Measurements from ENCODE around the gene ANGPTL7.

ANGPTL7 gene

DNA sequence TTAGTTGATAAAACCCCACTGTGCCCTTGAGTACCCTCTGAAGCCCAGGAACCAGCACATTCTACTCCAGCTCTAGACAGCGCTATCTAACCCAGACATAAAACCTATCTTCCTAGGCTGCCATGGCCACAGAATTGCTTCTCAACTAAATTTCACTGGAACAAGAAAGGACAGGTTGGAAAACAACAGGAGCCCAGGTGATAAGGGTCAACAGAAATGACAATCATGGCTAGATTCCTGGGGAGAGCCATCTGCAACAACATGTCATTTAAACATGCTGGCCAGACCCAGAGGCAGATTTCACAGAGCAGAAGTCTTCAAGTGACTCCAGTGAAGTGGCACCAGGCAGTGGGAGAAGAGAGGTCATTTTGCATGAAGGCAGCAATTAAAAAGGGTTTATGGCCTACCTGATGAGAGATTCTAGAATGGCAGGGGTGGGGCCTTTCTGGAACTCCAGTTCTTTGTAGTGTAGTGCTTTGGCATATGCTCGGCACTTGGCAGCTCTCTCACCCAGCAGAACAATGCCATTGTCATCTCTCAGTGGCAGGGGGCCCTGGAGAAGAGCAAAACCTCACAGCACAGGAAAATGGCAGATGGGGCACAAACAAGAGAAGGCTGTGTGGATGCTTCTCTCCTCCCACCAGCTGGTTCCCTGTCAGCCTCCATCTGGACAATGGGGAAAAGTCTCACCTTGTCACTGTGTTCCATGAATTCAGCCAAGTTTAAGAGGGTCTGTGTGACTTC lies 9.9 kb downstream of the ANGPTL7 start:
- no peak overlapping the region for H3K4me3 Mint-ChIP-seq
- no peaks in the 10 kb centered on the region for H3K4me1 Mint-ChIP-seq
- peaks cover 53% of the 10 kb centered on the region for H3K36me3 Mint-ChIP-seq (ENCODE audit: low read depth)
- no peaks in the 10 kb centered on the region for H3K9me3 Mint-ChIP-seq
- H3K27ac Mint-ChIP-seq: no peak overlapping the region
- H3K27me3 Mint-ChIP-seq (ENCODE audit: low read depth): no peaks in the 10 kb centered on the region
- TF ChIP-seq, protein P1, sequence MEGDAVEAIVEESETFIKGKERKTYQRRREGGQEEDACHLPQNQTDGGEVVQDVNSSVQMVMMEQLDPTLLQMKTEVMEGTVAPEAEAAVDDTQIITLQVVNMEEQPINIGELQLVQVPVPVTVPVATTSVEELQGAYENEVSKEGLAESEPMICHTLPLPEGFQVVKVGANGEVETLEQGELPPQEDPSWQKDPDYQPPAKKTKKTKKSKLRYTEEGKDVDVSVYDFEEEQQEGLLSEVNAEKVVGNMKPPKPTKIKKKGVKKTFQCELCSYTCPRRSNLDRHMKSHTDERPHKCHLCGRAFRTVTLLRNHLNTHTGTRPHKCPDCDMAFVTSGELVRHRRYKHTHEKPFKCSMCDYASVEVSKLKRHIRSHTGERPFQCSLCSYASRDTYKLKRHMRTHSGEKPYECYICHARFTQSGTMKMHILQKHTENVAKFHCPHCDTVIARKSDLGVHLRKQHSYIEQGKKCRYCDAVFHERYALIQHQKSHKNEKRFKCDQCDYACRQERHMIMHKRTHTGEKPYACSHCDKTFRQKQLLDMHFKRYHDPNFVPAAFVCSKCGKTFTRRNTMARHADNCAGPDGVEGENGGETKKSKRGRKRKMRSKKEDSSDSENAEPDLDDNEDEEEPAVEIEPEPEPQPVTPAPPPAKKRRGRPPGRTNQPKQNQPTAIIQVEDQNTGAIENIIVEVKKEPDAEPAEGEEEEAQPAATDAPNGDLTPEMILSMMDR (IDR thresholded peaks at IDR 0.05; ENCODE audit: unreplicated experiment in 3 of 3): no peak

DNA sequence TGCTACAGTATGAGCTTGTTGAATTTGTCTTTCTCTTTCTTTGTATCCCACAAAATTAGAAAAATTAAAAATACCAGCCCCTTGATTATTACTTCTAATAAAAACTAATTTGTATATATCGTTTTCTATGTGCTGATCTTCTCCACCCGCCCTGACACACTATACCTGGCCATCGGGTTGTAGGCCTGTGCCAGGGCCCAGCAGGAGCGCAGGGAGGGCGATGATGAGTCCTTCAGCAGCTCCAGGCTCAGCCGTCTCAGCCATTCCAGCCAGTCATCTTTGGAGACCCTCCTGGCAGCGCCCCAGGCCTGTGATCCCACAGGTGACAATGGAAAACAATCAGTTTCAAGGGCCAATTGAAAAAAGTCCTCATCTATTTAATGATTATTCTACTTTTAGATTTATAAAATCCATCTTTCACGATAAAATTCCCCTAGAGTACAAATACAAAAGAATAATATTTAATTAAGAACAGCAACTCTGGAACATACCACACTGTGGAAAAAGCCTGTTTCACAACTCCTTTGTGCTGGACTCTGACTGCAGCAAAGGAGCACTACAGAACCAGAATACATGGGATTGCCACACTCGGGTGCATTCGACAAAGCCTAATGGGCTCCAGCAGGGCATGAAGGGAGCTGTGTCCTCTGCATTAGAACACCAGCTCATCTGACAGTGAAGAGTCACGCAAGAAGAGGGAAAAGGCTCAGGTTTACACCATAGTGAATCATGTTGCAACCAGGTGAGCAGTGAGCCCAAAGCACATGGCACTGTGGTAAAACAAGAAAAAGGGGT lies 15.4 kb downstream of the ANGPTL7 start:
- no peaks in the 10 kb centered on the region for H3K27me3 Mint-ChIP-seq (ENCODE audit: low read depth)
- H3K4me1 Mint-ChIP-seq: no peaks in the 10 kb centered on the region
- H3K4me3 Mint-ChIP-seq: no peak overlapping the region
- TF ChIP-seq, protein P1 (IDR thresholded peaks at IDR 0.05; ENCODE audit: unreplicated experiment in 3 of 3): no peak
- peaks cover 36% of the 10 kb centered on the region for H3K36me3 Mint-ChIP-seq (ENCODE audit: low read depth)
- H3K27ac Mint-ChIP-seq: no peak overlapping the region
- H3K9me3 Mint-ChIP-seq: no peaks in the 10 kb centered on the region

DNA sequence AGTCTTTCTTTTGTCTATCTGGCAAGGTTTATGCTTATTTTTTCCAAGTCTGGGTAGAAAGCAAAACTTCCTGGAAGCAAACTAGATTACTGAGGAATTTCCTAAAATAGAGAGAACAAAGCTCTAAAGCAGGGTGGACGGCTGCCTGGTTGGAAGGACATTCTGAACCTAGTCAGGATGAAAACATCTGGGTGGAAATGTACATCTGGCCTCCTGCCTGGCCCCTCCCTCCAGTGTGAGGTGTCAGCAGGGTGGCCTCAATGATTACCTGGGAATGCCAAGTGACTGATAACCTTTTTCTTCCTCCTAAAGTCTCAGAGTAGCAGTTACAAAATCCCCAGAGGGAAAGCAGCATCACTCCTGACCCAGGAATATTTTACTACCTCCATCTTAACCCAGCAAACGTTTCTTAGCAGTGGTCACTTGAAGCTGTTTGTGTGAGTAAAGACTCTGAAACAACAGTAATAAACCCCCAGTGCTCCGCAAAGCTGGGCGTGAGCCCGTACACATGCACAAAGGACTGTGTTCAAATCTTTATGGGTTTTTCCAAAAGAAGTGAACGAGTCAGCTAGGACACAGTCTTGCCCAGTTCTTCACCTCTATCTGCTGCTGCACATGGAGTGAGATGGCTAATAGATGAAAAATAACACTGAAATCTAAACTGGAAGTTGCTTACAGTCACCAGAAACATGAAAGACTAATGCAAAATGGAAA lies 18.9 kb downstream of the ANGPTL7 start:
- no peak overlapping the region for H3K27ac Mint-ChIP-seq
- TF ChIP-seq, protein P1 (IDR thresholded peaks at IDR 0.05; ENCODE audit: unreplicated experiment in 3 of 3): no peak
- H3K36me3 Mint-ChIP-seq (ENCODE audit: low read depth): peaks cover 56% of the 10 kb centered on the region
- no peaks in the 10 kb centered on the region for H3K4me1 Mint-ChIP-seq
- no peaks in the 10 kb centered on the region for H3K27me3 Mint-ChIP-seq (ENCODE audit: low read depth)
- H3K4me3 Mint-ChIP-seq: no peak overlapping the region
- H3K9me3 Mint-ChIP-seq: no peaks in the 10 kb centered on the region

DNA sequence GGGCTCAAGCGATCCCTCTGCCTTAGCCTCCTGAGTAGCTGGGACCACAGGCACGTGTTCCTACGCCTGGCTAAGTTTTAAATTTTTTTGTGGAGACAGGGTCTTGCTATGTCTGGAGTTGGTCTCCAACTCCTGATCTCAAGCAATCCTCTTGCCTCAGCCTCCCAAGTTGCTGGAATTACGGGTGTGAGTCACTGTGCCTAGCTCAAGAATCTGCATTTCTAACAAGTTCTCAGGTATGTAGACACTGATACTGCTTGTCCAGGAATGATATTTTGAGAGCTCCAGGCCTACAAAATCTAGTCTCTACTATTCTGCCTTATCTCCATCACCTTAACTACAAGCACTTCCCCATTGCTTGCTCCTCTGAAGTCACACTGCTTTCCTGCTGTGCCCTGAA lies 22.3 kb downstream of the ANGPTL7 start:
- no peaks in the 10 kb centered on the region for H3K9me3 Mint-ChIP-seq
- H3K36me3 Mint-ChIP-seq (ENCODE audit: low read depth): peaks cover 65% of the 10 kb centered on the region

DNA sequence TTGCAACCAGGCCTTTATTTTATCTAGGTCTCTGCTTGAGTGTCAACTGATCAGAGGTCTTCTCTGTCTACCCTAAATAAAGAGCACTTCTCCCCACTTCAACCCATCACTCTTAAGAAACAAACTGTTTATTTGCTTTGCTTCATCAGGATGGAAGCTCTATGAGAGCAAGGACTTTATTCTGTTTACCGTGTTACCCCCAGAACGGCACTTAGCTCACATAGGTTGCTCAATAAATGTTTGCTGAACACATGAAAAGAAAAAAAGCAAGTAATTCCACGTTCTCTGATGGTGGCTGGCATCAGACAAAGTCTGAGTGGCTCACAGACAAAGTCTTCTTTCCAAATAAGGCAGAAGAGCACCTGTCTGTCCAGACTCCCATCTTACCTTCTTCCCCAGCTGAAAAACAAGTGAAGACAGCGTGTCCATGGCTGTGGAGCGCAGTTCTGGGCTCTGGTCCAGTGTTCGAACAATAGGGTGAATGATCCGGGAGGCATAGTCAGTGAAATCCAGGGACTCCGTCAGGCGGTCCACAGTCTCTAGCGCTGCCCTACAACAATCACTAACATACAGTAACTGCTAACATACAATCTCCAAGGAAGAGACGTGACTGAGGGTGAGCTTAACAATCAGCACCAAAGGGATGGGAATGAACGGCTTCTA lies 22.9 kb downstream of the ANGPTL7 start:
- Mint-ChIP-seq H3K4me3 (no peak overlapping the region), H3K4me1 (no peaks in the 10 kb centered on the region)

More for the DNA sequence above, 22.3 kb downstream of the ANGPTL7 start:
- Mint-ChIP-seq H3K27ac (no peak overlapping the region), H3K4me3 (no peak overlapping the region), H3K27me3 (ENCODE audit: low read depth) (no peaks in the 10 kb centered on the region), H3K4me1 (no peaks in the 10 kb centered on the region)
- TF ChIP-seq, protein P1 (IDR thresholded peaks at IDR 0.05; ENCODE audit: unreplicated experiment in 3 of 3): no peak

More for the DNA sequence above, 22.9 kb downstream of the ANGPTL7 start:
- no peaks in the 10 kb centered on the region for H3K27me3 Mint-ChIP-seq (ENCODE audit: low read depth)
- TF ChIP-seq, protein P1 (IDR thresholded peaks at IDR 0.05; ENCODE audit: unreplicated experiment in 3 of 3): no peak
- no peak overlapping the region for H3K27ac Mint-ChIP-seq
- no peaks in the 10 kb centered on the region for H3K9me3 Mint-ChIP-seq
- peaks cover 65% of the 10 kb centered on the region for H3K36me3 Mint-ChIP-seq (ENCODE audit: low read depth)
